ENCODE data around the gene OSBPL2.

GRCh38 chr20:62289898-62290297 is 51.6 kb downstream of the OSBPL2 start:
- TF ChIP-seq CTCF (conservative IDR thresholded peaks at IDR 0.05; ENCODE audit: low read depth in 2 of 2) (no peak), POLR2AphosphoS5 (IDR thresholded peaks at IDR 0.05; ENCODE audit: low read depth) (no peak), CREB1 (CRISPR knock-in tag; IDR thresholded peaks at IDR 0.05; ENCODE audit: low read depth) (no peak), EZH2 (IDR thresholded peaks at IDR 0.05; ENCODE audit: low read depth, unreplicated experiment) (no peak), REST (IDR thresholded peaks at IDR 0.05; ENCODE audit: unreplicated experiment) (no peak), EZH2phosphoT487 (IDR thresholded peaks at IDR 0.05; ENCODE audit: unreplicated experiment) (no peak), ZNF462 (CRISPR knock-in tag; IDR thresholded peaks at IDR 0.05) (no peak), STAT1 (IDR thresholded peaks at IDR 0.05; ENCODE audit: unreplicated experiment) (no peak), JUNB (IDR thresholded peaks at IDR 0.05; ENCODE audit: unreplicated experiment) (no peak), ETS1 (IDR thresholded peaks at IDR 0.05) (no peak), NANOG (IDR thresholded peaks at IDR 0.05; ENCODE audit: borderline replicate concordance) (no peak), ZNF331 (CRISPR knock-in tag; IDR thresholded peaks at IDR 0.05; ENCODE audit: low read depth) (no peak)

All from GM23338 (cell line).